PFSK-1 (cell line): ENCODE data around the gene CDKL5.

ENCODE experiments used
- POLR2AphosphoS5 ChIP-seq: IDR thresholded peaks from 2 replicates; pipeline ENCODE4 v1.6.1; 2012; ENCODE audit warnings: low read depth, mild to moderate bottlenecking, control low read depth, low read length, moderate library complexity
- SIN3A ChIP-seq: IDR thresholded peaks from 2 replicates; pipeline ENCODE4 v1.6.1; 2012; ENCODE audit warnings: mild to moderate bottlenecking, low read length, moderate library complexity, borderline replicate concordance; ENCODE audit not compliant: insufficient read depth
- TF ChIP-seq, protein P1 (sequence below), 2 experiments: IDR thresholded peaks; 2 replicates each; pipeline versions ENCODE4 v1.6.1 to v1.8.0; 2011 to 2012; ENCODE audit warnings: low read depth in 2 of 2, low read length in 2 of 2, control low read depth in 1 of 2, inconsistent platforms in 1 of 2, mild to moderate bottlenecking in 1 of 2, moderate library complexity in 1 of 2; ENCODE audit not compliant: insufficient read depth in 1 of 2

DNA sequence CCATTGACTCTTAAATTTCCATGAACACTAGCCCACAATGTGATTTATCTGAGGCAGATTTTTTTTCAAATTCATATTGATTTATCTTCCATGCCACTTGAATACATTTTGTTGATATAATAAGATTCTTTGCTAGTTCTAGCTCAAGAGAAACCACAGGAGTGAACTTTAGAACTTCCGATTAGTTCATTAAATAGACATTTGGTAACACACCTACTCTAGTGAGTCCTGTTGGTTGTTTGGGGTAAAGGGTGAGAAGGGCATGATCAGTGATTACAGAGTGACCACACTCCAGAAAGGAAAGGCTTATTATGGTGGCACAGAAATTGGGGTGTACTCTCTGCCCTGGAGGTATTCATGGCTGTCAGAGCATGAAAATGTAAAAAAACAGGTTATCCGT is 120.4 kb downstream of the CDKL5 start:
- TF ChIP-seq, protein P1, sequence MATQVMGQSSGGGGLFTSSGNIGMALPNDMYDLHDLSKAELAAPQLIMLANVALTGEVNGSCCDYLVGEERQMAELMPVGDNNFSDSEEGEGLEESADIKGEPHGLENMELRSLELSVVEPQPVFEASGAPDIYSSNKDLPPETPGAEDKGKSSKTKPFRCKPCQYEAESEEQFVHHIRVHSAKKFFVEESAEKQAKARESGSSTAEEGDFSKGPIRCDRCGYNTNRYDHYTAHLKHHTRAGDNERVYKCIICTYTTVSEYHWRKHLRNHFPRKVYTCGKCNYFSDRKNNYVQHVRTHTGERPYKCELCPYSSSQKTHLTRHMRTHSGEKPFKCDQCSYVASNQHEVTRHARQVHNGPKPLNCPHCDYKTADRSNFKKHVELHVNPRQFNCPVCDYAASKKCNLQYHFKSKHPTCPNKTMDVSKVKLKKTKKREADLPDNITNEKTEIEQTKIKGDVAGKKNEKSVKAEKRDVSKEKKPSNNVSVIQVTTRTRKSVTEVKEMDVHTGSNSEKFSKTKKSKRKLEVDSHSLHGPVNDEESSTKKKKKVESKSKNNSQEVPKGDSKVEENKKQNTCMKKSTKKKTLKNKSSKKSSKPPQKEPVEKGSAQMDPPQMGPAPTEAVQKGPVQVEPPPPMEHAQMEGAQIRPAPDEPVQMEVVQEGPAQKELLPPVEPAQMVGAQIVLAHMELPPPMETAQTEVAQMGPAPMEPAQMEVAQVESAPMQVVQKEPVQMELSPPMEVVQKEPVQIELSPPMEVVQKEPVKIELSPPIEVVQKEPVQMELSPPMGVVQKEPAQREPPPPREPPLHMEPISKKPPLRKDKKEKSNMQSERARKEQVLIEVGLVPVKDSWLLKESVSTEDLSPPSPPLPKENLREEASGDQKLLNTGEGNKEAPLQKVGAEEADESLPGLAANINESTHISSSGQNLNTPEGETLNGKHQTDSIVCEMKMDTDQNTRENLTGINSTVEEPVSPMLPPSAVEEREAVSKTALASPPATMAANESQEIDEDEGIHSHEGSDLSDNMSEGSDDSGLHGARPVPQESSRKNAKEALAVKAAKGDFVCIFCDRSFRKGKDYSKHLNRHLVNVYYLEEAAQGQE (IDR thresholded peaks at IDR 0.05; ENCODE audit: insufficient read depth in 1 of 2, low read depth in 2 of 2, low read length in 2 of 2), result no peak
- TF ChIP-seq POLR2AphosphoS5 (no peak), SIN3A (no peak)
